22Rv1 (cell line): ENCODE measurements around the gene IGSF21.

Experiments
- ZFX ChIP-seq: fragments of 450-650 bp; IDR thresholded peaks from 2 replicates; pipeline ENCODE4 v1.6.1; 2017; ENCODE audit warnings: antibody characterized with exemption, borderline replicate concordance
- TF ChIP-seq, protein P1 (sequence below): fragments of 450-650 bp; IDR thresholded peaks from 2 replicates; pipeline ENCODE4 v1.5.1; 2017; ENCODE audit warnings: mild to moderate bottlenecking

- TF ChIP-seq, protein P1, sequence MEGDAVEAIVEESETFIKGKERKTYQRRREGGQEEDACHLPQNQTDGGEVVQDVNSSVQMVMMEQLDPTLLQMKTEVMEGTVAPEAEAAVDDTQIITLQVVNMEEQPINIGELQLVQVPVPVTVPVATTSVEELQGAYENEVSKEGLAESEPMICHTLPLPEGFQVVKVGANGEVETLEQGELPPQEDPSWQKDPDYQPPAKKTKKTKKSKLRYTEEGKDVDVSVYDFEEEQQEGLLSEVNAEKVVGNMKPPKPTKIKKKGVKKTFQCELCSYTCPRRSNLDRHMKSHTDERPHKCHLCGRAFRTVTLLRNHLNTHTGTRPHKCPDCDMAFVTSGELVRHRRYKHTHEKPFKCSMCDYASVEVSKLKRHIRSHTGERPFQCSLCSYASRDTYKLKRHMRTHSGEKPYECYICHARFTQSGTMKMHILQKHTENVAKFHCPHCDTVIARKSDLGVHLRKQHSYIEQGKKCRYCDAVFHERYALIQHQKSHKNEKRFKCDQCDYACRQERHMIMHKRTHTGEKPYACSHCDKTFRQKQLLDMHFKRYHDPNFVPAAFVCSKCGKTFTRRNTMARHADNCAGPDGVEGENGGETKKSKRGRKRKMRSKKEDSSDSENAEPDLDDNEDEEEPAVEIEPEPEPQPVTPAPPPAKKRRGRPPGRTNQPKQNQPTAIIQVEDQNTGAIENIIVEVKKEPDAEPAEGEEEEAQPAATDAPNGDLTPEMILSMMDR = no peak
- no peak for TF ChIP-seq ZFX
Measured at GRCh38 chr1:18280956-18281355, 173.4 kb downstream of the IGSF21 start.
